GM10266 (cell line): Measurements from ENCODE around the gene EXOG.

Experiments
- DNase-seq: peaks from one replicate; pipeline ENCODE4 v3.0.0; 2012; ENCODE audit errors: extremely low spot score
- TF ChIP-seq, protein P1 (sequence below): IDR thresholded peaks from 2 replicates; pipeline ENCODE4 v1.5.1; 2012; ENCODE audit warnings: mild to moderate bottlenecking, low read depth; ENCODE audit not compliant: control insufficient read depth, insufficient read depth; ENCODE audit errors: missing control alignments

Gene EXOG

DNA sequence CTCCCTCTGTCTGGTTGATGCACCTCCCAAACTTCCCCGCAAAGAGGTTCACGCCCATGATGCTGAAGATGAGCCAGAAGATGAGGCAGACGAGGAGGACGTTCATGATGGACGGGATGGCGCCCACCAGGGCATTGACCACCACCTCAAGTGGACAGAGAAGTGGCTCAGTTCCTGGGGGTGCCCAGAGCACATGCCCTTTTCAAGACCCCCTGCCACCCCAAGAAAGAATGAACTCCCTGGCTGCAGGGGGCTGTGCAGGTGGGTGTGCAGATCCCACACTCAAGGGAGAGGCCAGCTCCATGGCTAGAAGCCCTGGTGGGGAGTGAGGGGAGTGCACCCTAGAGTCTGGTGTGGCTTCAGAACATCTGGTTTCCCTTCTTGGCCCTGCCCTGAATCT lies 64.1 kb downstream of the EXOG start:
- TF ChIP-seq, protein P1, sequence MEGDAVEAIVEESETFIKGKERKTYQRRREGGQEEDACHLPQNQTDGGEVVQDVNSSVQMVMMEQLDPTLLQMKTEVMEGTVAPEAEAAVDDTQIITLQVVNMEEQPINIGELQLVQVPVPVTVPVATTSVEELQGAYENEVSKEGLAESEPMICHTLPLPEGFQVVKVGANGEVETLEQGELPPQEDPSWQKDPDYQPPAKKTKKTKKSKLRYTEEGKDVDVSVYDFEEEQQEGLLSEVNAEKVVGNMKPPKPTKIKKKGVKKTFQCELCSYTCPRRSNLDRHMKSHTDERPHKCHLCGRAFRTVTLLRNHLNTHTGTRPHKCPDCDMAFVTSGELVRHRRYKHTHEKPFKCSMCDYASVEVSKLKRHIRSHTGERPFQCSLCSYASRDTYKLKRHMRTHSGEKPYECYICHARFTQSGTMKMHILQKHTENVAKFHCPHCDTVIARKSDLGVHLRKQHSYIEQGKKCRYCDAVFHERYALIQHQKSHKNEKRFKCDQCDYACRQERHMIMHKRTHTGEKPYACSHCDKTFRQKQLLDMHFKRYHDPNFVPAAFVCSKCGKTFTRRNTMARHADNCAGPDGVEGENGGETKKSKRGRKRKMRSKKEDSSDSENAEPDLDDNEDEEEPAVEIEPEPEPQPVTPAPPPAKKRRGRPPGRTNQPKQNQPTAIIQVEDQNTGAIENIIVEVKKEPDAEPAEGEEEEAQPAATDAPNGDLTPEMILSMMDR = no peak
- no peak for DNase-seq

DNA sequence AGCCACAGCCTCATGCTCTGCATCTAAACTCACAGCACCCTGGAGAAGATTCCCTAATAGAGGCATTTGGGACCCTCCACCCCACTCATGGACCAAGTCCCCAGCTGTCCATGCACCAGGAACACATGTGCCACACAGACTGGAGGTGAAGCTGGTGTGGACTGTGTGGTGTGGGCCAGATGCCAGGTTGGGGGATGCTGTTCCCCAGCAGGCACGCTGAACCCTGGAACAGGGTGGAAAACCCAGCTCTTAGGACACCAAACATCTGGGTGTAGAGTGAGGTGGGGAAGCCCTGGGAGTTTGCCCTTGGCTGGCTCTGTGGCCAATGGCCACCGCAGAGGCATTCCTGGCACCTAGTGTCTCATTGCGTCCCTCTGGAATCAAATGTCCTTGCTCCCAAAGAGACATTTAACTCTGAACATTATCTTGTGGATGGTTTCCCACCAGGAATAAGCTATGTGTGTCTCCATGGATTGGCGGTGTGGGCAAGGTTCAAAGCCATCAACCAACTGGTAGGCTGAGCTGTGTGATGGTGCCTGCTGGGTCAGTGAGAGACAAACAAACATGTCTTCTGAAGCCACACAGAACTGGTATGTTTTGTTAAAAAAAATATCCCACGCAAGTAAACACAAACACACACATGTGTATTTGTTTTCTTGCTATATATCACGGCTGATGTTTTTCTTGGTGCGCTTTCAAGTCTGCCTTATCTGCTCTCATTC lies 65.0 kb downstream of the EXOG start:
- DNase-seq = no peak
- TF ChIP-seq, protein P1 = no peak

DNA sequence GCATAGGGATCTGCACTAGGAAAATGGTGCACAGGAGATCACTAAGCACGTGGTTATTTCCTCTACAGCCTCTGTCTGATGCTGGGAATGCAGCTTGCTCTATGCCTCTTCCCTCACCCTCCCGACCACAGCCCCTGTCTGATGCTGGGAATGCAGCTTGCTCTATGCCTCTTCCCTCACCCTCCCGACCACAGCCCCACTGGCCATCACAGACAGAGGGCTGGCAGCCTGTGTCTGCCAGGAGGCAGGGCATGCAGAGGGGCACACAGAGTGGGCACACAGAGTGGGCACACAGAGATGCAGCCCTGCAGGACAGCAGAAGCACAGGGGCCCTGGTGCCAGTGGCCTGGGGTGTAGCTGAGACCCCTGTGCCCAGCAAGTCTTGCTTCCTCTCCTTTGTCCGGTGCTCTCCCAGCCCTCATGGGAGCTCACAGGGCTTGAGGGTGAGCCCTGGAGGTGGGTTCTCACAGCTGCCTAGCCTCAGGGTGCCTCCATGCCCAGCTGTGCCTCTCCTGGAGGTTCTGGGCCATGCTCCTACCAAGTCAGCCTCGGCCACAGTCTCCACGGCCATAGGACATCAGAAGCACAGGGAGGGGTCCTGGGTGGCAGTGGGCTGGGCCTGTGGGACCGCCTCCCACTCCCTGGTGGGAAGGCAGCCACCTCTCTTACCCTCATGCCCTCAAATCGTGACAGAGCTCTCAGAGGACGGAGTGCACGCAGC lies 65.8 kb downstream of the EXOG start:
- TF ChIP-seq, protein P1 = no peak
- DNase-seq = no peak

DNA sequence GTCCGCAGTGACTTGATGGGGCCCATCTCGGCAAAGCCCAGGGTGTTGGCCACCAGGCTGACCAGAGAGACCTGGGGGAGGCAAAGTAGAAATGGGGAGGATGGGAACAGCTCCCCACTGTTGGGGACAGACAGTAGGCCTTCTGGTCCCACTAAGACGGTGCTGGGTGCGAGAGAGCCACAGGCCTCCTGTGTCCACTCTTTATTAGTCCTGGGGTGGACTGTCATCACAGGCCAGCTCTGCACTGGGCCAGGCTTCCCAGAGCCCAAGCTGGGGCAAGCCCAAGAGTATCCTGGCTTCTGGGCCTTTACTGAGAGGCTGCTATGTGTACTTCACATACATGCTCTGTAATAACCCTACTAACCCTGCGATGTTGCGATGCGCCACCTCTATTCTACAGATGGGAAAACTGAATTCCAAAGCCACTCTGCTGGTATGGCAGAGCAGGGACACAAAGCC lies 66.4 kb downstream of the EXOG start:
- DNase-seq = no peak
- TF ChIP-seq, protein P1 = no peak

DNA sequence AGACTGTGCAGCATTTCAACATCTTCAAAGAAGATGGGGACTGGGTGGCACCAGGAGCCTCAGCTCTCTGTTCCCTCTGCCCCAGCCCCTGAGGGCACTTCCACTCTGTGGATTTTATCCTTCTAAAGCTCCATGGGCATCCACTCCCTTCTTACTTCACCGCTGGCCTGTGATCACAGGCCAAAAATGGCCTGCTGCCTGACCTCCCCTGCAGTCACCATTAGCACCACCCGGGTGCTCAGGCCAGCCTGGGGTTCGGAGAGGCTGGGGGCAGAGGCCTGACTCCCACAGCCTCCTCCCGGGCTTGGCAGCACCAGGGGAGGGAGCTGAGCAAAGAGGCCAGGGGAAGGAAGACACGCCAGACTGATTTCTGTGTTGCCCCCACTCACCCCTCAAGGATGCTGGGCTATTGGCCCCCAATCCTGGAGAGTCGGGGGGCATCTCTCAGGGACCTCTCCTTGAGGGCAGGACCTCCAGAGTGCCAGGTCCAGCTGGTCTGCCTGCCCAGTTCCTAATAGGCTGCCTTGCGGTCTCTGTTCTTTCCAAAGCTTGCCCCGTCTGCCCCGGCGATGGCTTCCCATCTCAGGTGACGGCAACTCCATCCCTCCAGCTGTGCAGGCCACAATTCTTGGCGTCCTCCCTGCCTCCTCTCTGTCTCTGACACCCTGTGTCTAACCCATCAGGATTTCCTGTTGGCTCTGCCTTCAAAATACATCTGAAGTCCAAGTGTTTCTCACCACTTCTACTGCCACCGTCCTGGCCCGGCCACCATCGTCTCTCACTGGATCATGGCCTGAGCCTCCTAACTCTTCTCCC lies 67.1 kb downstream of the EXOG start:
- TF ChIP-seq, protein P1 = no peak
- no peak for DNase-seq

DNA sequence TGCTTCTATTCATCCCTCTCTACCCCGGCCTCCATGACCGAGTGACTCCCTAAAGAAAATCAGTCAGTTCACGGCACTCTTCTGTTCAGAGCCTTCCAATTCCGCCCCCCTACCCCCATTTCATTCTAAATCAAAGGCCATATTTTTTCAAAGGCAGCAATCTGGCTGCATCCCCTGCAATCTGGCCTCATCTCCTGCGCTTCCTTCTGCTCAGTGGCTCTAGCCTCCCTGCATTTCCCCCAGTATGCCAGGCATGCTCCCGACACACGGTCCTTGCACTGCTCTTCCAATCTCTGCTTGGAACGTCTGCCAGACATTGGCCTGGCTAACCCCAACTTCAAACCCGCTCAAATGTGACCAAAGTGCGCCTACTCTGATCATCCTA lies 67.7 kb downstream of the EXOG start:
- no peak for DNase-seq
- TF ChIP-seq, protein P1 = no peak
